Peyer's patch (tissue), 4 donors: ENCODE results near the gene CCDC89. TPM values are rescaled to one million over a fixed set of nuclear protein-coding genes. Genes with fewer than 3 reads are reported as not detected.

Experiments used
- DNase-seq, 3 donors: peaks; one replicate each; pipeline ENCODE4 v3.0.0-alpha.2; 2017 to 2019
- H3K27ac ChIP-seq, 4 donors: fragments of 200-600 bp; sonication (generic); one replicate each; pipeline ENCODE4 v1.5.1; 2016 to 2019
- H3K27me3 ChIP-seq, 2 donors: fragments of 200-600 bp; sonication (generic); one replicate each; pipeline ENCODE4 v1.5.1; 2019
- H3K36me3 ChIP-seq, 3 donors: fragments of 200-600 bp; sonication (generic); one replicate each; pipeline ENCODE4 v1.5.1; 2016 to 2019
- H3K4me1 ChIP-seq, 4 donors: fragments of 200-600 bp; sonication (generic); one replicate each; pipeline ENCODE4 v1.5.1; 2016 to 2019
- H3K4me3 ChIP-seq, 4 donors: fragments of 200-600 bp; sonication (generic); 1 replicate in 3 of 4; 2 replicates in 1 of 4; pipeline ENCODE4 v1.5.1; 2016 to 2019; ENCODE audit warnings: mild to moderate bottlenecking in 1 of 4
- H3K9me3 ChIP-seq, 4 donors: fragments of 200-600 bp; sonication (generic); one replicate each; pipeline ENCODE4 v1.5.1; 2016 to 2019; ENCODE audit warnings: mild to moderate bottlenecking in 1 of 4
- CTCF ChIP-seq, 6 experiments: fragments of 450-650 bp in 4 of 6; fragments of 200-600 bp in 2 of 6; sonication (generic) in 1 of 6; IDR thresholded peaks; one replicate each; pipeline ENCODE4 v1.5.1; 2017 to 2019; ENCODE audit warnings: antibody characterized with exemption in 6 of 6, mild to moderate bottlenecking in 3 of 6, moderate library complexity in 1 of 6
- POLR2A ChIP-seq, 2 donors: fragments of 450-650 bp; IDR thresholded peaks; one replicate each; pipeline ENCODE4 v1.5.1; 2017; ENCODE audit warnings: antibody characterized with exemption in 2 of 2, mild to moderate bottlenecking in 2 of 2, moderate library complexity in 2 of 2
- total RNA-seq, 4 donors: library from RNA; depleted of rRNA; stranded (reverse); fragments of >200 nt; gene quantifications; one replicate each; pipeline ENCODE4 v1.1.0, GENCODE V29; 2016

The CCDC89 gene
- total RNA-seq, 4 donors from 2014 or later: 2.5 to 14.0 (median 7.7) TPM

DNA sequence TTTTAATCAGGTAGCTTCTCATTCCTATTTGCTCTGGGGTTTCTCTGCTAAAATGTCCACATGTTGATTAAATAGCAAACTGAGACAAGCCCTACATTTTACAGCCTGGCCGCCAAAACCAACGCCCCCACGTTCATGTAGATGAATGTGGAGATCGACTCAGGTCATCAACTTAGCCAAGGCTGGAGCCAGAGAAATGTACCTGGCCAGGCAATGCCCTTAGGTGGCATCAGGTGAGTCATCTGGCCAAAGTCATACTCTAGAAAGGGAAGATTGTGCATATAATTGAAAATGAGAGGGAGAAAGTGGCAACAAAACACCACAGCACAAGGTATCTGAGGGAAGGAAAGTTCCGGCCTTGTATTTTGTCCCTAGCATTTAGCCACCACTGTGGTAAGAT, 37.1 kb upstream of the CCDC89 start:
- Histone ChIP-seq H3K27ac (no peak overlapping the region), H3K4me1 (no peaks in the 10 kb centered on the region), H3K27me3 (no peaks in the 10 kb centered on the region), H3K9me3 (no peaks in the 10 kb centered on the region), H3K4me3 (no peak overlapping the region), H3K36me3 (peaks cover 0 to 7% (median 0%) of the 10 kb centered on the region in 3 donors)
- DNase-seq: peak in 1 of 3 donors; percentile 61
- TF ChIP-seq CTCF (IDR thresholded peaks at IDR 0.05): no peak

GRCh38 chr11:85721191-85721590, 35.2 kb upstream of the CCDC89 start:
- no peaks in the 10 kb centered on the region for H3K9me3 ChIP-seq
- TF ChIP-seq CTCF (IDR thresholded peaks at IDR 0.05) (no peak), POLR2A (IDR thresholded peaks at IDR 0.05) (no peak)

GRCh38 chr11:85718991-85719807, 33.2 kb upstream of the CCDC89 start:
- peak overlapping the region in 1 of 4 donors; percentile 5 for H3K27ac ChIP-seq

More at GRCh38 chr11:85721191-85721590, 35.2 kb upstream of the CCDC89 start:
- H3K27me3 ChIP-seq: no peaks in the 10 kb centered on the region
- H3K36me3 ChIP-seq: no peaks in the 10 kb centered on the region
- no peaks in the 10 kb centered on the region for H3K4me1 ChIP-seq
- no peak overlapping the region for H3K27ac ChIP-seq
- no peak for DNase-seq
- no peak overlapping the region for H3K4me3 ChIP-seq

GRCh38 chr11:85718126-85718943, 32.3 kb upstream of the CCDC89 start:
- Histone ChIP-seq H3K27ac (peak overlapping the region in 1 of 4 donors; percentile 5), H3K4me1 (no peaks in the 10 kb centered on the region), H3K36me3 (no peaks in the 10 kb centered on the region), H3K4me3 (peak overlapping the region in 1 of 4 donors; percentile 2), H3K9me3 (no peaks in the 10 kb centered on the region), H3K27me3 (no peaks in the 10 kb centered on the region)
- TF ChIP-seq POLR2A (IDR thresholded peaks at IDR 0.05) (no peak), CTCF (IDR thresholded peaks at IDR 0.05) (no peak)
- DNase-seq: no peak

More at GRCh38 chr11:85718991-85719807, 33.2 kb upstream of the CCDC89 start:
- H3K4me3 ChIP-seq: peak overlapping the region in 1 of 4 donors; percentile 2
- DNase-seq: no peak
- no peaks in the 10 kb centered on the region for H3K9me3 ChIP-seq
- no peaks in the 10 kb centered on the region for H3K4me1 ChIP-seq
- no peaks in the 10 kb centered on the region for H3K36me3 ChIP-seq
- H3K27me3 ChIP-seq: no peaks in the 10 kb centered on the region
- TF ChIP-seq CTCF (IDR thresholded peaks at IDR 0.05) (no peak), POLR2A (IDR thresholded peaks at IDR 0.05) (no peak)

- no peaks in the 10 kb centered on the region for H3K27me3 ChIP-seq
- no peak overlapping the region for H3K27ac ChIP-seq
- H3K9me3 ChIP-seq: no peaks in the 10 kb centered on the region
- no peak for DNase-seq
- no peak overlapping the region for H3K4me3 ChIP-seq
- no peaks in the 10 kb centered on the region for H3K36me3 ChIP-seq
- no peaks in the 10 kb centered on the region for H3K4me1 ChIP-seq
- TF ChIP-seq POLR2A (IDR thresholded peaks at IDR 0.05): no peak
- no peak for TF ChIP-seq CTCF (IDR thresholded peaks at IDR 0.05)
Measured at GRCh38 chr11:85717429-85717828, 31.4 kb upstream of the CCDC89 start.
